GM12878 (cell line): ENCODE results near the gene PRKG1. TPM values are rescaled to one million over a fixed set of nuclear protein-coding genes. Genes with fewer than 3 reads are reported as not detected.

Source experiments
- ATAC-seq: fragments of 200-7000 bp; cut with Tn5 transposase; 3 replicates; pipeline ENCODE4 v1.9.1; 2020; ENCODE audit warnings: mild to moderate bottlenecking, moderate library complexity
- BruUV-seq: library from RNA; stranded (reverse); fragments of 400-500 nt; replicated peaks from 2 replicates; lab custom pipeline; 2021; lab: Mats Ljungman, UMichigan
- CTCF ChIA-PET: fragments of 300-600 bp; sonication (Branson Sonifier 250); formaldehyde crosslinking; extraction: SDS; loops from one replicate; lab custom pipeline; 2021; ENCODE audit warnings: inconsistent platforms; lab: Yijun Ruan, JAX
- POLR2A ChIA-PET: fragments of 350-600 bp; formaldehyde crosslinking; extraction: SDS; loops from one replicate; lab custom pipeline; 2021; ENCODE audit warnings: inconsistent platforms; lab: Charles Lee
- RAD21 ChIA-PET: fragments of 300-600 bp; sonication (Branson Sonifier 250); formaldehyde crosslinking; loops from one replicate; lab custom pipeline; 2023; ENCODE audit warnings: antibody characterized with exemption; ENCODE audit not compliant: unreplicated experiment; lab: Charles Lee
- SMC1A ChIA-PET: fragments of 300-600 bp; sonication (Branson Sonifier 250); formaldehyde crosslinking; loops from one replicate; lab custom pipeline; 2023; ENCODE audit not compliant: unreplicated experiment, uncharacterized antibody; lab: Charles Lee
- DNase-seq: peaks from one replicate; pipeline ENCODE4 v3.0.0-alpha.2; 2011; ENCODE audit warnings: low read depth, low spot score
- FAIRE-seq: peaks from 3 replicates; lab custom pipeline; 2011; peaks lifted over from hg19 to GRCh38; lab: Jason Lieb, UNC
- H2AFZ ChIP-seq: 2 replicates; pipeline ENCODE4 v1.6.0; 2011; ENCODE audit warnings: low read depth, low read length, control low read depth; ENCODE audit not compliant: control insufficient read depth
- H3K27ac ChIP-seq: 2 replicates; pipeline ENCODE4 v1.5.1; 2011; ENCODE audit warnings: control low read depth; ENCODE audit not compliant: control insufficient read depth, insufficient read depth
- H3K27me3 ChIP-seq, 2 experiments: replicated peaks in 1 of 2; 2 replicates each; pipeline versions ENCODE4 v1.6.0 to v1.6.1; 2011; ENCODE audit warnings: low read length in 1 of 2; ENCODE audit not compliant: control insufficient read depth in 2 of 2, insufficient read depth in 2 of 2
- H3K36me3 ChIP-seq, 2 experiments: 2 replicates each; pipeline ENCODE4 v1.5.1; 2011; ENCODE audit warnings: low read length in 1 of 2; ENCODE audit not compliant: control insufficient read depth in 2 of 2, insufficient read depth in 2 of 2
- H3K4me1 ChIP-seq: 2 replicates; pipeline ENCODE4 v1.6.1; 2011; ENCODE audit warnings: mild to moderate bottlenecking, low read length, moderate library complexity, mixed read lengths; ENCODE audit not compliant: control insufficient read depth, insufficient read depth
- H3K4me2 ChIP-seq: 2 replicates; pipeline ENCODE4 v1.6.0; 2011; ENCODE audit warnings: control low read depth; ENCODE audit not compliant: control insufficient read depth, insufficient read depth
- H3K4me3 ChIP-seq: fragments of 200-600 bp; sonication (generic); 2 replicates; pipeline ENCODE4 v1.5.1; 2016
- H3K79me2 ChIP-seq: 2 replicates; pipeline ENCODE4 v1.6.0; 2011; ENCODE audit warnings: low read length; ENCODE audit not compliant: control insufficient read depth, insufficient read depth
- H3K9ac ChIP-seq: 2 replicates; pipeline ENCODE4 v1.8.0; 2011; ENCODE audit warnings: low read length, control low read depth, mixed read lengths; ENCODE audit not compliant: control insufficient read depth, insufficient read depth
- H3K9me3 ChIP-seq: replicated peaks from 3 replicates; pipeline ENCODE4 v1.5.1; 2011; ENCODE audit warnings: mild to moderate bottlenecking, low read length; ENCODE audit not compliant: control insufficient read depth, insufficient read depth
- H4K20me1 ChIP-seq: 2 replicates; pipeline ENCODE4 v1.6.0; 2011; ENCODE audit not compliant: control insufficient read depth, insufficient read depth
- BMI1 ChIP-seq: fragments of 450-650 bp; IDR thresholded peaks from 2 replicates; pipeline ENCODE4 v1.6.1; 2016; ENCODE audit warnings: mild to moderate bottlenecking, moderate library complexity, borderline replicate concordance
- CHD1 ChIP-seq: IDR thresholded peaks from 2 replicates; pipeline ENCODE4 v1.6.1; 2012; ENCODE audit warnings: low read depth, low read length, improper control_type of control experiment
- CHD2 ChIP-seq: IDR thresholded peaks from 2 replicates; pipeline ENCODE4 v1.6.1; 2011; ENCODE audit warnings: low read depth, low read length, improper control_type of control experiment, borderline replicate concordance
- SIX5 ChIP-seq: IDR thresholded peaks from 2 replicates; pipeline ENCODE4 v1.6.1; 2011; ENCODE audit warnings: mild to moderate bottlenecking, low read depth, low read length, moderate library complexity; ENCODE audit not compliant: severe bottlenecking
- SUZ12 ChIP-seq: fragments of 200-600 bp; sonication (generic); IDR thresholded peaks from one replicate; pipeline ENCODE4 v1.6.1; 2018; ENCODE audit warnings: antibody characterized with exemption, mild to moderate bottlenecking; ENCODE audit not compliant: unreplicated experiment
- TAF1 ChIP-seq: IDR thresholded peaks from 2 replicates; pipeline ENCODE4 v1.6.1; 2011; ENCODE audit warnings: mild to moderate bottlenecking, low read depth, low read length, borderline replicate concordance
- TCF12 ChIP-seq: IDR thresholded peaks from 2 replicates; pipeline ENCODE4 v1.6.1; 2011; ENCODE audit warnings: low read depth, mild to moderate bottlenecking, low read length
- ZNF384 ChIP-seq: IDR thresholded peaks from 2 replicates; pipeline ENCODE4 v1.6.1; 2012; ENCODE audit warnings: low read depth, mild to moderate bottlenecking, low read length, improper control_type of control experiment, borderline replicate concordance
- ZNF622 ChIP-seq: fragments of 450-650 bp; IDR thresholded peaks from 2 replicates; pipeline ENCODE4 v1.6.1; 2017; ENCODE audit warnings: mild to moderate bottlenecking, inconsistent platforms
- WGBS: methylation state at CpG from one replicate; pipeline ENCODE4 v1.1.6; 2016; ENCODE audit warnings: low lambda C conversion rate; ENCODE audit not compliant: insufficient replicate concordance, insufficient coverage; ENCODE audit errors: missing lambda C conversion rate; 5-methylcytosine and 5-hydroxymethylcytosine counted together
- in situ Hi-C: fragments of 300-500 bp; cut with MboI; formaldehyde crosslinking; loops from 9 replicates; pipeline ENCODE4 v1.14.3; 2018; ENCODE audit warnings: mixed read lengths
- intact Hi-C: fragments of 100-400 bp; cut with micrococcal nuclease; formaldehyde crosslinking; loops from one replicate; pipeline ENCODE4 v1.14.2; 2022; ENCODE audit not compliant: unreplicated experiment
- polyA plus RNA-seq, 11 experiments: library from polyadenylated mRNA; depleted of rRNA in 4 of 11; unstranded in 6 of 11; stranded (reverse) in 5 of 11; fragments of >200 nt; fragmentation: Nextera tagmentation in 4 of 11; fragmentation: Illumina TruSeq in 1 of 11; extraction: Ambion mirVana in 4 of 11; extraction: Trizol in 1 of 11; gene quantifications; 1 replicate in 1 of 11; 2 replicates in 10 of 11; pipeline versions ENCODE4 v1.2.1 to v1.2.3, GENCODE V29; 2011 to 2016; ENCODE audit warnings: inconsistent platforms in 2 of 11, missing spikeins in 2 of 11, low read depth in 1 of 11
- total RNA-seq, 4 experiments: library from RNA; depleted of rRNA in 3 of 4; stranded (reverse); fragments of >200 nt in 3 of 4; fragmentation: Illumina TruSeq in 1 of 4; extraction: Trizol in 1 of 4; gene quantifications; 2 replicates each; pipeline versions ENCODE4 v1.2.1 to v1.2.3, GENCODE V29; 2013 to 2021
- TF ChIP-seq, protein P1 (sequence below): fragments of 450-650 bp; formaldehyde crosslinking; IDR thresholded peaks from 2 replicates; pipeline ENCODE4 v1.4.0; 2022; ENCODE audit warnings: mild to moderate bottlenecking, moderate library complexity
- TF ChIP-seq, protein P2 (sequence below): fragments of 450-650 bp; IDR thresholded peaks from 2 replicates; pipeline ENCODE4 v1.6.1; 2018; ENCODE audit warnings: mild to moderate bottlenecking, low read depth, moderate library complexity; ENCODE audit not compliant: partially characterized antibody
- TF ChIP-seq, protein P3 (sequence below): IDR thresholded peaks from 2 replicates; pipeline ENCODE4 v1.6.1; 2012; ENCODE audit warnings: improper control_type of control experiment, low read depth, low read length; ENCODE audit not compliant: insufficient replicate concordance

PRKG1 gene
- total and polyA plus RNA-seq, 10 of the 15 experiments (the other 5 are each of a cell fraction or from before 2014, with no cell fraction given): 0.04 to 0.05 TPM; not detected in 8

DNA sequence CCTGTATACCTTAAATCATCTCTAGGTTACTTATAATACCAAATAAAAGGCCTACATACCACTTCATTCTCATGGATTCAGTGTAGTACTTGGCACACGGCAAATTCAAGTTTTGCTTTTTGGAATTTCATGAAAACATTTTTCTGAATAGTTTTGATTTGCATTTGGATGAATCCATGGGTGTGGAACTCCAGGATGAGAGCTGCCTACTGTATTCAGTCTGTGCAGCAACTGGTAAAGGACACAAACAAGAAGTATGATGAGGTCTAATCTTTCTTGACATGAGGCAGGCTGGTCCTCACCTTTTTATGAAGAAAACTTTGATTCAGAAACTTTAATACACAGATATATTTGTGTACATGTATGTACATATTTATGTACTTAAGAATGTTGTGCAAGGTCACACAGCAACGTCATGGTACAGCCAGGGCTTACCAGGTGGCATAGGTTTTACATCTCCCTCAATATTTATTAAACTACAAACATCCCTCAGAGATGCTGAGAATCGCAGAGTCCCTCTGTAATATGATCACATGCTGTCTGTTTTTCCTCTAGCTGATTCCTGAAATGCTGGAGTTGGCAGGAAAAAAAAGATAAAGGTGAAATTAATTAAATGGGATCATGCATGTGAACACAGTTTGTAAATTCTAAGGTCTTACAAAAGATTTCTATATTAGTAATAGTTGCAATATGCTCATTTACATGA, 239.6 kb downstream of the PRKG1 start:
- Histone ChIP-seq H3K79me2 (no peaks in the 10 kb centered on the region), H3K27me3 (no peaks in the 10 kb centered on the region), H4K20me1 (no peaks in the 10 kb centered on the region), H3K4me1 (no peaks in the 10 kb centered on the region), H2AFZ (no peak overlapping the region), H3K27ac (no peak overlapping the region), H3K4me2 (no peak overlapping the region), H3K9me3 (no peaks in the 10 kb centered on the region), H3K9ac (no peak overlapping the region), H3K36me3 (no peaks in the 10 kb centered on the region), H3K4me3 (no peak overlapping the region)
- DNase-seq: no peak
- intact Hi-C loops: no loop called here
- in situ Hi-C loops: no loop called here
- POLR2A ChIA-PET: no interaction called here
- 0% methylated on average over 3 of the region's 3 CpGs for WGBS
- no peak for FAIRE-seq
- CTCF ChIA-PET: no interaction called here
- BruUV-seq: no TSS peak
- SMC1A ChIA-PET: interaction anchor here (1.0 kb wide), 1 partner anchor 19 kb away, joined by 4 read pairs; no protein-coding TSS in a partner anchor
- no peak for ATAC-seq
- RAD21 ChIA-PET: no interaction called here
- TF ChIP-seq SIX5: no peak
- TF ChIP-seq ZNF622: no peak
- TF ChIP-seq, protein P1, sequence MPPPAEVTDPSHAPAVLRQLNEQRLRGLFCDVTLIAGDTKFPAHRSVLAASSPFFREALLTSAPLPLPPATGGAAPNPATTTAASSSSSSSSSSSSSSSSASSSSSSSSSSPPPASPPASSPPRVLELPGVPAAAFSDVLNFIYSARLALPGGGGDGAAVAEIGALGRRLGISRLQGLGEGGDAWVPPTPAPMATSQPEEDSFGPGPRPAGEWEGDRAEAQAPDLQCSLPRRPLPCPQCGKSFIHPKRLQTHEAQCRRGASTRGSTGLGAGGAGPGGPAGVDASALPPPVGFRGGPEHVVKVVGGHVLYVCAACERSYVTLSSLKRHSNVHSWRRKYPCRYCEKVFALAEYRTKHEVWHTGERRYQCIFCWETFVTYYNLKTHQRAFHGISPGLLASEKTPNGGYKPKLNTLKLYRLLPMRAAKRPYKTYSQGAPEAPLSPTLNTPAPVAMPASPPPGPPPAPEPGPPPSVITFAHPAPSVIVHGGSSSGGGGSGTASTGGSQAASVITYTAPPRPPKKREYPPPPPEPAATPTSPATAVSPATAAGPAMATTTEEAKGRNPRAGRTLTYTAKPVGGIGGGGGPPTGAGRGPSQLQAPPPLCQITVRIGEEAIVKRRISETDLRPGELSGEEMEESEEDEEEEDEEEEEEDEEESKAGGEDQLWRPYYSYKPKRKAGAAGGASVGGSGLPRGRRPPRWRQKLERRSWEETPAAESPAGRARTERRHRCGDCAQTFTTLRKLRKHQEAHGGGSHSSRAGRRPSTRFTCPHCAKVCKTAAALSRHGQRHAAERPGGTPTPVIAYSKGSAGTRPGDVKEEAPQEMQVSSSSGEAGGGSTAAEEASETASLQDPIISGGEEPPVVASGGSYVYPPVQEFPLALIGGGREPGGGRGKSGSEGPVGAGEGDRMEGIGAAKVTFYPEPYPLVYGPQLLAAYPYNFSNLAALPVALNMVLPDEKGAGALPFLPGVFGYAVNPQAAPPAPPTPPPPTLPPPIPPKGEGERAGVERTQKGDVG (CRISPR knock-in tag): no peak
- no peak for TF ChIP-seq CHD2
- TF ChIP-seq, protein P2, sequence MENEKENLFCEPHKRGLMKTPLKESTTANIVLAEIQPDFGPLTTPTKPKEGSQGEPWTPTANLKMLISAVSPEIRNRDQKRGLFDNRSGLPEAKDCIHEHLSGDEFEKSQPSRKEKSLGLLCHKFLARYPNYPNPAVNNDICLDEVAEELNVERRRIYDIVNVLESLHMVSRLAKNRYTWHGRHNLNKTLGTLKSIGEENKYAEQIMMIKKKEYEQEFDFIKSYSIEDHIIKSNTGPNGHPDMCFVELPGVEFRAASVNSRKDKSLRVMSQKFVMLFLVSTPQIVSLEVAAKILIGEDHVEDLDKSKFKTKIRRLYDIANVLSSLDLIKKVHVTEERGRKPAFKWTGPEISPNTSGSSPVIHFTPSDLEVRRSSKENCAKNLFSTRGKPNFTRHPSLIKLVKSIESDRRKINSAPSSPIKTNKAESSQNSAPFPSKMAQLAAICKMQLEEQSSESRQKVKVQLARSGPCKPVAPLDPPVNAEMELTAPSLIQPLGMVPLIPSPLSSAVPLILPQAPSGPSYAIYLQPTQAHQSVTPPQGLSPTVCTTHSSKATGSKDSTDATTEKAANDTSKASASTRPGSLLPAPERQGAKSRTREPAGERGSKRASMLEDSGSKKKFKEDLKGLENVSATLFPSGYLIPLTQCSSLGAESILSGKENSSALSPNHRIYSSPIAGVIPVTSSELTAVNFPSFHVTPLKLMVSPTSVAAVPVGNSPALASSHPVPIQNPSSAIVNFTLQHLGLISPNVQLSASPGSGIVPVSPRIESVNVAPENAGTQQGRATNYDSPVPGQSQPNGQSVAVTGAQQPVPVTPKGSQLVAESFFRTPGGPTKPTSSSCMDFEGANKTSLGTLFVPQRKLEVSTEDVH: no peak
- no peak for TF ChIP-seq CHD1
- no peak for TF ChIP-seq BMI1
- TF ChIP-seq ZNF384: no peak
- no peak for TF ChIP-seq TAF1
- TF ChIP-seq, protein P3, sequence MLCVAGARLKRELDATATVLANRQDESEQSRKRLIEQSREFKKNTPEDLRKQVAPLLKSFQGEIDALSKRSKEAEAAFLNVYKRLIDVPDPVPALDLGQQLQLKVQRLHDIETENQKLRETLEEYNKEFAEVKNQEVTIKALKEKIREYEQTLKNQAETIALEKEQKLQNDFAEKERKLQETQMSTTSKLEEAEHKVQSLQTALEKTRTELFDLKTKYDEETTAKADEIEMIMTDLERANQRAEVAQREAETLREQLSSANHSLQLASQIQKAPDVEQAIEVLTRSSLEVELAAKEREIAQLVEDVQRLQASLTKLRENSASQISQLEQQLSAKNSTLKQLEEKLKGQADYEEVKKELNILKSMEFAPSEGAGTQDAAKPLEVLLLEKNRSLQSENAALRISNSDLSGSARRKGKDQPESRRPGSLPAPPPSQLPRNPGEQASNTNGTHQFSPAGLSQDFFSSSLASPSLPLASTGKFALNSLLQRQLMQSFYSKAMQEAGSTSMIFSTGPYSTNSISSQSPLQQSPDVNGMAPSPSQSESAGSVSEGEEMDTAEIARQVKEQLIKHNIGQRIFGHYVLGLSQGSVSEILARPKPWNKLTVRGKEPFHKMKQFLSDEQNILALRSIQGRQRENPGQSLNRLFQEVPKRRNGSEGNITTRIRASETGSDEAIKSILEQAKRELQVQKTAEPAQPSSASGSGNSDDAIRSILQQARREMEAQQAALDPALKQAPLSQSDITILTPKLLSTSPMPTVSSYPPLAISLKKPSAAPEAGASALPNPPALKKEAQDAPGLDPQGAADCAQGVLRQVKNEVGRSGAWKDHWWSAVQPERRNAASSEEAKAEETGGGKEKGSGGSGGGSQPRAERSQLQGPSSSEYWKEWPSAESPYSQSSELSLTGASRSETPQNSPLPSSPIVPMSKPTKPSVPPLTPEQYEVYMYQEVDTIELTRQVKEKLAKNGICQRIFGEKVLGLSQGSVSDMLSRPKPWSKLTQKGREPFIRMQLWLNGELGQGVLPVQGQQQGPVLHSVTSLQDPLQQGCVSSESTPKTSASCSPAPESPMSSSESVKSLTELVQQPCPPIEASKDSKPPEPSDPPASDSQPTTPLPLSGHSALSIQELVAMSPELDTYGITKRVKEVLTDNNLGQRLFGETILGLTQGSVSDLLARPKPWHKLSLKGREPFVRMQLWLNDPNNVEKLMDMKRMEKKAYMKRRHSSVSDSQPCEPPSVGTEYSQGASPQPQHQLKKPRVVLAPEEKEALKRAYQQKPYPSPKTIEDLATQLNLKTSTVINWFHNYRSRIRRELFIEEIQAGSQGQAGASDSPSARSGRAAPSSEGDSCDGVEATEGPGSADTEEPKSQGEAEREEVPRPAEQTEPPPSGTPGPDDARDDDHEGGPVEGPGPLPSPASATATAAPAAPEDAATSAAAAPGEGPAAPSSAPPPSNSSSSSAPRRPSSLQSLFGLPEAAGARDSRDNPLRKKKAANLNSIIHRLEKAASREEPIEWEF: no peak
- TF ChIP-seq TCF12: no peak
- TF ChIP-seq SUZ12: no peak
